ENCODE measurements around the gene PTPN11. TPM values are rescaled to one million over a fixed set of nuclear protein-coding genes. Genes with fewer than 3 reads are reported as not detected.

The PTPN11 gene
- total and polyA plus RNA-seq, 2 of the 13 experiments (the other 11 are each of a cell fraction or from before 2014, with no cell fraction given), result 30.0 to 63.5 TPM

- Histone ChIP-seq H3K4me3 (replicated peaks in 1 of 3; ENCODE audit: insufficient read depth in 1 of 3, low read depth in 2 of 3, low read length in 3 of 3) (no peak overlapping the region), H2AFZ (ENCODE audit: low read length) (no peak overlapping the region), H4K20me1 (ENCODE audit: insufficient read depth, low read length) (peaks cover 5% of the 10 kb centered on the region; the same call in 1 of the 2 replicates), H3K4me2 (ENCODE audit: low read depth, low read length) (no peak overlapping the region), H3K27me3 (ENCODE audit: control insufficient read depth in 1 of 2, insufficient read depth in 2 of 2, low read length in 2 of 2) (no peaks in the 10 kb centered on the region), H3K4me1 (ENCODE audit: insufficient read depth, low read length) (peaks cover 22% of the 10 kb centered on the region), H3K36me3 (replicated peaks in 1 of 2; ENCODE audit: control insufficient read depth in 1 of 2, insufficient read depth in 2 of 2, low read length in 2 of 2) (peaks cover 1 to 12% of the 10 kb centered on the region in 2 experiments; a peak in 2 of 5 replicates), H3K9me3 (ENCODE audit: low read length) (no peaks in the 10 kb centered on the region), H3K79me2 (ENCODE audit: insufficient read depth, low read length) (no peaks in the 10 kb centered on the region), H3K9ac (ENCODE audit: insufficient read depth, low read depth, low read length) (no peak overlapping the region), H3K27ac (ENCODE audit: extremely low read length, insufficient read depth, low read length) (no peak overlapping the region)
- BruUV-seq (replicated peaks), result no TSS peak
- FAIRE-seq, result no peak
- ChIA-PET POLR2A (no interaction called here), CTCF (ENCODE audit: low intra/inter-chr PET ratio, low total read pairs) (no interaction called here)
- peak; percentile 67; the same call in 1 of the 2 replicates for TF ChIP-seq MAFF (IDR thresholded peaks at IDR 0.05; ENCODE audit: low read depth, low read length)
- TF ChIP-seq POLR2G (IDR thresholded peaks at IDR 0.05; ENCODE audit: low read depth, low read length), result no peak
- peak; percentile 79 to 85 for TF ChIP-seq MAFK (conservative IDR thresholded peaks at IDR 0.05 in 1 of 2, IDR thresholded peaks at IDR 0.05 in 1 of 2; ENCODE audit: low read length in 2 of 2)
- intact Hi-C loops (cut with micrococcal nuclease; ENCODE audit: unreplicated experiment), result no loop called here
- in situ Hi-C loops (cut with HindIII; ENCODE audit: extremely low pct_ligation_motif_present, low pct_unique_long_range_greater_than_20kb), result no loop called here
- WGBS (ENCODE audit: low lambda C conversion rate), result 90% methylated on average over 2 of the region's 2 CpGs
- ATAC-seq, result no peak
- no peak for DNase-seq (ENCODE audit: low spot score)
Observed at GRCh38 chr12:112463478-112463877, 44.7 kb downstream of the PTPN11 start.

GRCh38 chr12:112464605-112465004 is 45.9 kb downstream of the PTPN11 start:
- no TSS peak for BruUV-seq (replicated peaks)
- no peak overlapping the region for H3K27ac ChIP-seq (ENCODE audit: extremely low read length, insufficient read depth, low read length)
- no peak overlapping the region for H3K4me2 ChIP-seq (ENCODE audit: low read depth, low read length)
- H3K79me2 ChIP-seq (ENCODE audit: insufficient read depth, low read length), result no peaks in the 10 kb centered on the region
- H3K9ac ChIP-seq (ENCODE audit: insufficient read depth, low read depth, low read length), result no peak overlapping the region
- in situ Hi-C loops (cut with HindIII; ENCODE audit: extremely low pct_ligation_motif_present, low pct_unique_long_range_greater_than_20kb) (no loop called here), intact Hi-C loops (cut with micrococcal nuclease; ENCODE audit: unreplicated experiment) (no loop called here)
- H3K36me3 ChIP-seq (replicated peaks in 1 of 2; ENCODE audit: control insufficient read depth in 1 of 2, insufficient read depth in 2 of 2, low read length in 2 of 2), result peaks cover 0 to 12% of the 10 kb centered on the region in 2 experiments; a peak in 2 of 5 replicates
- DNase-seq (ENCODE audit: low spot score) (no peak), FAIRE-seq (no peak), ATAC-seq (no peak)
- ChIA-PET CTCF (ENCODE audit: low intra/inter-chr PET ratio, low total read pairs) (no interaction called here), POLR2A (no interaction called here)
- H4K20me1 ChIP-seq (ENCODE audit: insufficient read depth, low read length), result peaks cover 5% of the 10 kb centered on the region; the same call in 1 of the 2 replicates
- TF ChIP-seq ZNF512 (CRISPR knock-in tag; IDR thresholded peaks at IDR 0.05) (no peak), CENPX (CRISPR knock-in tag; IDR thresholded peaks at IDR 0.05) (no peak), ZNF121 (CRISPR knock-in tag; IDR thresholded peaks at IDR 0.05) (peak; percentile 96), HNRNPUL1 (IDR thresholded peaks at IDR 0.05; ENCODE audit: low read depth, low read length) (no peak), ZSCAN22 (CRISPR knock-in tag; IDR thresholded peaks at IDR 0.05) (no peak), ZBTB7B (CRISPR knock-in tag; IDR thresholded peaks at IDR 0.05) (no peak), ZNF770 (CRISPR knock-in tag; IDR thresholded peaks at IDR 0.05) (no peak), GABPA (IDR thresholded peaks at IDR 0.05; ENCODE audit: low read depth, low read length) (no peak), GABPA (CRISPR knock-in tag; IDR thresholded peaks at IDR 0.05; ENCODE audit: low read depth) (no peak)
- H3K4me3 ChIP-seq (replicated peaks in 1 of 3; ENCODE audit: insufficient read depth in 1 of 3, low read depth in 2 of 3, low read length in 3 of 3), result no peak overlapping the region
- no peaks in the 10 kb centered on the region for H3K27me3 ChIP-seq (ENCODE audit: control insufficient read depth in 1 of 2, insufficient read depth in 2 of 2, low read length in 2 of 2)
- no peak overlapping the region for H2AFZ ChIP-seq (ENCODE audit: low read length)
- no peaks in the 10 kb centered on the region for H3K9me3 ChIP-seq (ENCODE audit: low read length)
- H3K4me1 ChIP-seq (ENCODE audit: insufficient read depth, low read length), result peaks cover 22% of the 10 kb centered on the region
